Measurements from ENCODE around the gene GPR146. TPM values are rescaled to one million over a fixed set of nuclear protein-coding genes. Genes with fewer than 3 reads are reported as not detected.

Gene GPR146
- total RNA-seq, 6 experiments from 2014 or later: 13.3 to 45.3 (median 22.8) TPM

GRCh38 chr7:1083729-1084657, 39.6 kb downstream of the GPR146 start:
- Histone ChIP-seq H3K4me3 (no peak overlapping the region), H3K36me3 (no peaks in the 10 kb centered on the region), H3K4me1 (peaks cover 0 to 19% (median 4%) of the 10 kb centered on the region in 4 donors), H3K27ac (no peak overlapping the region), H3K9me3 (no peaks in the 10 kb centered on the region), H3K27me3 (no peaks in the 10 kb centered on the region)
- DNase-seq (no peak), ATAC-seq (no peak)
- 95% methylated on average over 4 of the region's 45 CpGs for WGBS (ENCODE audit: insufficient coverage, low coverage, low lambda C conversion rate, missing lambda C conversion rate)
- intact Hi-C loops (cut with DNase I): loop anchor here in 1 of 2 donors (5.0 kb wide), 1 partner anchor 38 kb away; no protein-coding TSS in a partner anchor
- no peak for TF ChIP-seq CTCF (IDR thresholded peaks at IDR 0.05)
- no peak for TF ChIP-seq POLR2A (IDR thresholded peaks at IDR 0.05)

GRCh38 chr7:1085266-1085665, 40.9 kb downstream of the GPR146 start:
- Histone ChIP-seq H3K36me3 (no peaks in the 10 kb centered on the region), H3K9me3 (no peaks in the 10 kb centered on the region), H3K27me3 (no peaks in the 10 kb centered on the region), H3K4me3 (no peak overlapping the region), H3K27ac (no peak overlapping the region), H3K4me1 (peaks cover 0 to 20% (median 9%) of the 10 kb centered on the region in 4 donors)
- 84% methylated on average over 10 of the region's 10 CpGs for WGBS (ENCODE audit: insufficient coverage, low coverage, low lambda C conversion rate, missing lambda C conversion rate)
- intact Hi-C loops (cut with DNase I): loop anchor here in 1 of 2 donors (5.0 kb wide), 1 partner anchor 37 kb away; no protein-coding TSS in a partner anchor
- DNase-seq: no peak
- ATAC-seq: no peak
- TF ChIP-seq POLR2A (IDR thresholded peaks at IDR 0.05) (no peak), CTCF (IDR thresholded peaks at IDR 0.05) (no peak)

GRCh38 chr7:1085910-1086421, 41.6 kb downstream of the GPR146 start:
- Histone ChIP-seq H3K4me1 (peaks cover 0 to 20% (median 9%) of the 10 kb centered on the region in 4 donors), H3K27me3 (no peaks in the 10 kb centered on the region), H3K4me3 (no peak overlapping the region), H3K9me3 (no peaks in the 10 kb centered on the region), H3K27ac (no peak overlapping the region), H3K36me3 (no peaks in the 10 kb centered on the region)
- no peak for TF ChIP-seq CTCF (IDR thresholded peaks at IDR 0.05)
- DNase-seq: no peak
- no peak for ATAC-seq
- intact Hi-C loops (cut with DNase I): loop anchor here in 1 of 2 donors (5.0 kb wide), 1 partner anchor 36 kb away; no protein-coding TSS in a partner anchor
- WGBS (ENCODE audit: insufficient coverage, low coverage, low lambda C conversion rate, missing lambda C conversion rate): 74% methylated on average over 4 of the region's 11 CpGs

GRCh38 chr7:1086588-1087464, 42.5 kb downstream of the GPR146 start:
- no peak for TF ChIP-seq POLR2A (IDR thresholded peaks at IDR 0.05)
- peak; percentile 89 to 99 (median 98) for TF ChIP-seq CTCF (IDR thresholded peaks at IDR 0.05)
- DNase-seq (peak; percentile 81 to 84 (median 82)), ATAC-seq (peak; percentile 67 to 75 (median 72))
- peaks cover 0 to 3% (median 0%) of the 10 kb centered on the region in 4 donors for H3K36me3 ChIP-seq
- H3K4me3 ChIP-seq: peak overlapping the region; percentile 30 to 57 (median 54)
- H3K9me3 ChIP-seq: no peaks in the 10 kb centered on the region
- no peak overlapping the region for H3K27ac ChIP-seq
- intact Hi-C loops (cut with DNase I): loop anchor here in 1 of 2 donors (5.0 kb wide), 1 partner anchor 35 kb away; no protein-coding TSS in a partner anchor
- 3% methylated on average over 24 of the region's 45 CpGs for WGBS (ENCODE audit: insufficient coverage, low coverage, low lambda C conversion rate, missing lambda C conversion rate)
- peaks cover 0 to 20% (median 9%) of the 10 kb centered on the region in 4 donors for H3K4me1 ChIP-seq
- H3K27me3 ChIP-seq: no peaks in the 10 kb centered on the region

Data from right lobe of liver (tissue), 6 donors.